Stimulated activated naive CD4-positive, alpha-beta T cell (primary cell): Measurements from ENCODE around the gene SAP30.

Experiments
- DNase-seq, 6 experiments: peaks; one replicate each; lab custom pipeline; 2025; lab: John Stamatoyannopoulos, UW

Gene SAP30

GRCh38 chr4:173367285-173367684 is 3.5 kb upstream of the SAP30 start:
- DNase-seq, result no peak

DNA sequence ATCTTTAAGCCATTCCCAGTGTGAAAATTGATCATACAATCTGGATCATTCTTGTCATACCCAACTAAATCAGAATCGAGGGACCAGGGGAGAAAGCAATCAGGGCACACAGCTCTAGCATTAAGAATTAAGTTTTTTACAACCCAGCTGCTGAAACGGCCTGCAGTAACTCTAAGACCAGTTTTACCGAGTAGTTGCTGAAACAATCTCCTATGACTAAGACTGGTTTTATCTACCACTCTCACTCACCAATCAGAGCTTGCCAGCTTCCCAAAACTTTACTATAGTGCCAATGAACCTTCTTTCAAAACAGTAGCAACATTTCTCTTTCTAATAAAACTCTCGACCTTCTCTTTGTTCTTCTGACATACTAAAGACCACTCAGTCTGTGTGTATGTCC is 2.8 kb upstream of the SAP30 start:
- no peak for DNase-seq

- peak in 4 of 6 experiments; percentile 59 to 90 (median 70) for DNase-seq
Measured at GRCh38 chr4:173370130-173370476, 651 bp upstream of the SAP30 start.

- peak; percentile 16 to 63 (median 38) for DNase-seq
Measured at GRCh38 chr4:173371292-173372192, 788 bp downstream of the SAP30 start.

GRCh38 chr4:173374588-173374987 is 3.8 kb downstream of the SAP30 start:
- no peak for DNase-seq

DNA sequence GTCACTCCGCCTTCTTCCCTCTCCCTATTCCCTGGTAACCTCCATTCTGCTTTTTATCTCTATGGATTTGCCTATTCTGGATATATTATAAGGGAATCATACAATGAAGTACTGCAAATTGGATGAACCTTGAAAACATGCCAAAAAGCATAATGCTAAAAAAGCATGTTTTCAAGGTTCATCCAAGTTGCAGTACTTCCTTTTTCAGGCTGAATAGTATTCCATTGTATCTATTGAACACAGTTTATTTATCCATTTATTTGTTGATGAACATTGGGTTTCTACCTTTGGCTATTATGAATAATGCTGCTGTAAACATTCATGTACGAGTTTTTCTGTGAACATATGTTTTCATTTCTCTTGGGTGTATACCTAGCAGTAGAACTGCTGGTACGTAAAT is 9.2 kb downstream of the SAP30 start:
- no peak for DNase-seq

- no peak for DNase-seq
Measured at GRCh38 chr4:173380987-173381386, 10.2 kb downstream of the SAP30 start.

GRCh38 chr4:173381610-173382009 is 10.9 kb downstream of the SAP30 start:
- no peak for DNase-seq

GRCh38 chr4:173382349-173382748 is 11.6 kb downstream of the SAP30 start:
- no peak for DNase-seq

DNA sequence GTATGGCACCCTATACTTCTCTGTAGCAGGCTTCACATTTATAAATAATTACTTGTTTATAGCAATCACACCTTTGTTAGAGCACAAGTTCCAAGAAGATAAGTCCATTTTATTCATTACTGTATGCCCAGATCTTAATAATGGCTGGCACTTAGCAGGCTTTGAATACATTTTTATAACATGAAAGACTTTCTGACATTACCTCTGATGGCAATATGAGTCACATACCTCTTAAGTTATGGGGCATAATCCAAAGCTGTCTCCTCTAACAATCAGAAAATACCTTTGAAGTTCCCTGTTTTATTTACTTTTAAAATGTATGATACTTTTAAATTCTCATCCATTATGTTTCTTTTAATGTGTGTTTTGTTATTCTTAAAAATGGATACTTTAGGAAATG is 16.0 kb downstream of the SAP30 start:
- no peak for DNase-seq

DNA sequence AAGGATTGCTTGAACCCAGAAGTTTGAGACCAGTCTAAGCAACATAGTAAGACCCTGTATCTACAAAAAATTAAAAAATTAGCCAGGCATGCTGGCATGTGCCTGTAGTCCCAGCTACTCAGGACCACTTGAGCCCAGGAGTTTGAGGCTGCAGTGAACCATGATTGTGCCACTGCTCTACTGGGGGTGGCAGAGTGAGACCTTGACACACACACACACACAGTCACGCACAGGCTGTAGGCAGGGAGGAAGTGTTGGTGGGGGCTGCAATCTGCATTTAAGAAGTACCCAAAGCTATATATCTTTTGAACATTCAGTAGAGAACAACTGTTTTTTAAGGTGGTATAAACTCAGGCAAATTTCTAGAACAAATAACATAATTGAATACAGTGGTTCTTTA is 20.9 kb downstream of the SAP30 start:
- DNase-seq, result no peak

DNA sequence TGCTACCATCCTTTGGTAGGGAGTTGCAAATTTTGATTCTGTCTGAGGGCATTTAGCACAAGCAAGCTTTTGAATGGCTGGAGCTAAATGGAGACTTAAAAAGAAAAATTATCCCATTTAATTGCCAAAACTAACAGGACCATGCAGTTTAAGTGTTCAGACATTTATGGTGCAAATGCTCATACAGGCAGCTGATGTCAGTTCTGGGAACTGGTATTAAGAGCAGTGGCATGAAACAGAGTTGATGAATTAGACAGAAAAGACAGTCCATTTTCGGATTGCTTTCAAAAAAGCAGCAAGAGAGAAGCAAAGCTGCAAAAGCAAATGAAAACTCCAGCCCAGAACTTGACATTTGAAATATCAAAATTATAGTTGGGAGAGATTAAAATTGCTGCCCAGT is 26.9 kb downstream of the SAP30 start:
- DNase-seq, result no peak

- DNase-seq, result no peak
Measured at GRCh38 chr4:173398220-173398619, 27.5 kb downstream of the SAP30 start.

GRCh38 chr4:173398779-173399415 is 28.1 kb downstream of the SAP30 start, which contains the start of gene SCRG1:
SCRG1 (minus strand) TSS chr4:173399116; CDS start chr4:173391414, 7,702 bp downstream.
- DNase-seq, result no peak

- no peak for DNase-seq
Measured at GRCh38 chr4:173401063-173401462, 30.3 kb downstream of the SAP30 start.

DNA sequence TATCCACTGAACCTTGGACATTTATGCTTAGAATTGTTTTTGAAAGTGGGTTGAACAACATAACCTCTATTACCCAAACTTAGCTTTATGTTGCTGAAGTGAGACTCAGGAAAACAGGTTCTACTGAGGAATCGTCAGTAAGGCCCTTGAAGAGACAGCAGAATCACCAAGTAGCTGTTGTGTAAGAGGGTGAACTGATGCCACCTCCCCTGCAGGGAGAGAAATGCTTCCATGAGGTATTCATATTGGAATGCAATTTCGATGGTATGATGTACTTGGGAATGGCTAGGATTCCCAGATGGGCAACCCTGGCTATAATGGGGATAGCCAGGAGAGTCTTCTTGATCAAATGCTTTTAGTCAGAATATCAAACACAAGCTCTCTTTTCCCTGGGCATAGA is 32.3 kb downstream of the SAP30 start:
- no peak for DNase-seq

GRCh38 chr4:173404296-173404865 is 33.6 kb downstream of the SAP30 start:
- DNase-seq, result no peak

GRCh38 chr4:173405840-173406606 is 35.3 kb downstream of the SAP30 start:
- no peak for DNase-seq

DNA sequence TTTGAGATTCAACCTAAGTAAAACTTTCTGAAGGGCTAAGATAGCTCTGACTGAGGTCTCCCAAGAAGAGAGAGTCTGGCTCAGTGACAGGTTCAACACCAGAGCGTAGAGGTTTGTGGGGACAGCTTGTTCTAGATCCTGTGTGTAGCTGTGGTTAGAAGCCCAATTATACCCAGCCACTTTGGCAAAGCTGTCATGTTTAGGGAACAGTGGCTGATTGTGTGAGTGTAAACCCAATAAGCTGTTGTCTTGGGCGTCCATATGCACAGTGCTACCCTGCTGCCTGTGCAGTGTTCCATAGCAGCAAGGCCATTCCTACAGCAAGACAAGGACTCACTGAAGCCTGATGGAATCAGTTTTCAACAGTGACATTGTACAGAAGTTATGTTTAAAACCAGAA is 39.3 kb downstream of the SAP30 start:
- DNase-seq, result no peak

- DNase-seq, result no peak
Measured at GRCh38 chr4:173411106-173411693, 40.4 kb downstream of the SAP30 start.

DNA sequence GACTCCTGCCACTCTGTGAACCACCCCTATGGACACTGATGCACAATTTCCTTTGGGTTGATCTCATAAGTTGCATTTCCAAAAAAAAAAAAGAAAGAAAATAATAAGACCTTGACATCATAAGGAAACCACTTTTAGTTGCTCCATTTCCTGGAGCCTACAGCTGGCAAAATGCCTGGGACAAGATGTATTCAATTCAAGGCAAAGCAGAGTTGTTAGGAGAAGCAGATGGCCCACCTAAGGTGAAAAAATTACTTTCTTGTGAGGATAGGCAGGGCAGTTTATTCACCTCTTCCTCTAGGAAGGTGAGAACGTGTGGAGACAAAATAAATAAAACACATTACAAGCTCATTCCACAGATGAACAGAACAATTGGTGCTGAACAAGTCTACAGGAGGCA is 42.3 kb downstream of the SAP30 start:
- no peak for DNase-seq

DNA sequence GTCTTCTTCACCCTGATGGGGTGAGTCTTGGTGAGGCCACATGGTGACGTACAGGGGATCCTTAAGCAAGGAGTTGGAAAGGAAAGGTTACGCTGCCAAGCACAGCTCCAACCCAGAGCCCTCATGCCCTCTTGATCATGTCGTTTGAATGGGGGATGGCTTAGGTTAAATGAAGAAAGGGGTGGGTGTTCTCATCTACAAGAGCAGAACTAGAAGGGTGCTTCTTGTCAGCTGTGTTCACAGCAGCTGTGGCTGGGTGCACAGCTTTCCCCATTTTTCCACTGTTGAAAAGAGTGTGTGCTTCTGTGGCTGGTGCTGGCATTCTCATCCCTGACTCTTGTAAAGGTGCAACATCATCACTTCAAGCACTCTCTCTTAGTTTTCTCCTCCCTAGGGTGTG is 43.7 kb downstream of the SAP30 start:
- no peak for DNase-seq
